H9 (cell line): Measurements from ENCODE around the gene RHOU. TPM values are rescaled to one million over a fixed set of nuclear protein-coding genes. Genes with fewer than 3 reads are reported as not detected.

Experiments used
- DNase-seq: peaks from one replicate; pipeline ENCODE4 v3.0.0-alpha.2; 2017
- H2AFZ ChIP-seq: one replicate; pipeline ENCODE4 v1.6.1; 2013; ENCODE audit warnings: mild to moderate bottlenecking, low read length, control low read depth, moderate library complexity
- H2AK5ac ChIP-seq: 2 replicates; pipeline ENCODE4 v1.6.1; 2013; ENCODE audit warnings: low read length, control low read depth, mixed read lengths; ENCODE audit not compliant: insufficient read length
- H2BK120ac ChIP-seq: one replicate; pipeline ENCODE4 v1.6.1; 2013; ENCODE audit warnings: low read depth, mild to moderate bottlenecking, low read length, control low read depth, inconsistent platforms; ENCODE audit not compliant: poor library complexity, severe bottlenecking
- H2BK12ac ChIP-seq: 2 replicates; pipeline ENCODE4 v1.6.1; 2013; ENCODE audit warnings: low read length, control low read depth, mixed read lengths, low read depth; ENCODE audit not compliant: insufficient read length
- H2BK15ac ChIP-seq: 2 replicates; pipeline ENCODE4 v1.6.1; 2013; ENCODE audit warnings: low read depth, low read length, control low read depth
- H2BK20ac ChIP-seq: one replicate; pipeline ENCODE4 v1.6.1; 2013; ENCODE audit warnings: low read depth, mild to moderate bottlenecking, low read length, control low read depth, inconsistent platforms; ENCODE audit not compliant: poor library complexity, severe bottlenecking
- H2BK5ac ChIP-seq: 2 replicates; pipeline ENCODE4 v1.6.1; 2013; ENCODE audit warnings: low read length, control low read depth, mixed read lengths; ENCODE audit not compliant: insufficient read length
- H3K14ac ChIP-seq: 2 replicates; pipeline ENCODE4 v1.6.1; 2013; ENCODE audit warnings: low read length, control low read depth; ENCODE audit not compliant: insufficient read depth
- H3K18ac ChIP-seq: 2 replicates; pipeline ENCODE4 v1.6.1; 2013; ENCODE audit warnings: low read depth, mild to moderate bottlenecking, mixed read lengths, low read length, control low read depth; ENCODE audit not compliant: insufficient read length
- H3K23ac ChIP-seq: 2 replicates; pipeline ENCODE4 v1.6.1; 2013; ENCODE audit warnings: low read length, control low read depth, mixed read lengths, low read depth; ENCODE audit not compliant: insufficient read length
- H3K23me2 ChIP-seq: 2 replicates; pipeline ENCODE4 v1.6.1; 2013; ENCODE audit warnings: low read depth, mild to moderate bottlenecking, mixed read lengths, low read length, control low read depth; ENCODE audit not compliant: insufficient read length, poor library complexity, severe bottlenecking
- H3K27ac ChIP-seq: 2 replicates; pipeline ENCODE4 v1.5.1; 2013; ENCODE audit warnings: low read length, control low read depth, mixed read lengths, low read depth; ENCODE audit not compliant: insufficient read length
- H3K27me3 ChIP-seq: 2 replicates; pipeline ENCODE4 v1.6.1; 2013; ENCODE audit warnings: low read length, control low read depth, inconsistent platforms; ENCODE audit not compliant: insufficient read depth
- H3K4ac ChIP-seq: 2 replicates; pipeline ENCODE4 v1.6.1; 2013; ENCODE audit warnings: low read depth, mild to moderate bottlenecking, control low read depth, inconsistent platforms, low read length, moderate library complexity
- H3K4me1 ChIP-seq: 2 replicates; pipeline ENCODE4 v1.6.1; 2013; ENCODE audit warnings: low read length, control low read depth, inconsistent platforms; ENCODE audit not compliant: insufficient read depth
- H3K4me2 ChIP-seq: 2 replicates; pipeline ENCODE4 v1.6.1; 2013; ENCODE audit warnings: low read length, control low read depth, mixed read lengths; ENCODE audit not compliant: insufficient read length, insufficient read depth
- H3K56ac ChIP-seq: 2 replicates; pipeline ENCODE4 v1.6.1; 2013; ENCODE audit warnings: low read depth, mild to moderate bottlenecking, mixed read lengths, low read length, control low read depth; ENCODE audit not compliant: insufficient read length
- H3K79me1 ChIP-seq: 2 replicates; pipeline ENCODE4 v1.6.1; 2013; ENCODE audit warnings: low read depth, mild to moderate bottlenecking, moderate library complexity, low read length, control low read depth, inconsistent platforms; ENCODE audit not compliant: insufficient read depth, poor library complexity, severe bottlenecking
- H3K79me2 ChIP-seq: 2 replicates; pipeline ENCODE4 v1.6.1; 2013; ENCODE audit warnings: low read length, control low read depth, inconsistent platforms; ENCODE audit not compliant: insufficient read depth
- H3K9ac ChIP-seq: 2 replicates; pipeline ENCODE4 v1.6.1; 2013; ENCODE audit warnings: low read length, control low read depth, mixed read lengths; ENCODE audit not compliant: insufficient read length; ENCODE audit errors: extremely low read depth
- H3K9me3 ChIP-seq: one replicate; pipeline ENCODE4 v1.6.1; 2013; ENCODE audit warnings: low read depth, low read length, inconsistent platforms; ENCODE audit not compliant: control insufficient read depth
- H3T11ph ChIP-seq: one replicate; pipeline ENCODE4 v1.6.1; 2013; ENCODE audit warnings: mild to moderate bottlenecking, low read length, control low read depth, inconsistent platforms
- H4K20me1 ChIP-seq: one replicate; pipeline ENCODE4 v1.6.1; 2013; ENCODE audit not compliant: control insufficient read depth, insufficient read length, insufficient read depth
- H4K5ac ChIP-seq: 2 replicates; pipeline ENCODE4 v1.6.1; 2013; ENCODE audit warnings: low read depth, mild to moderate bottlenecking, mixed read lengths, low read length, control low read depth; ENCODE audit not compliant: insufficient read length
- H4K8ac ChIP-seq: replicated peaks from 2 replicates; pipeline ENCODE4 v1.6.1; 2013; ENCODE audit warnings: low read length, control low read depth, mixed read lengths, low read depth; ENCODE audit not compliant: insufficient read length
- H4K91ac ChIP-seq: 2 replicates; pipeline ENCODE4 v1.6.1; 2013; ENCODE audit warnings: low read depth, mild to moderate bottlenecking, moderate library complexity, mixed read lengths, low read length, control low read depth; ENCODE audit not compliant: insufficient read length
- H3K27ac Mint-ChIP-seq, 3 experiments: 2 replicates in 2 of 3; 3 replicates in 1 of 3; pipeline ENCODE4 v1.8.0; 2020 to 2021; ENCODE audit warnings: mixed read lengths in 3 of 3, mild to moderate bottlenecking in 1 of 3, moderate library complexity in 1 of 3
- H3K27me3 Mint-ChIP-seq: 2 replicates; pipeline ENCODE4 v1.8.0; 2021; ENCODE audit warnings: low read depth, mild to moderate bottlenecking, moderate library complexity, mixed read lengths
- H3K36me3 Mint-ChIP-seq, 3 experiments: 2 replicates in 2 of 3; 3 replicates in 1 of 3; pipeline ENCODE4 v1.8.0; 2020 to 2021; ENCODE audit warnings: low read depth in 3 of 3, mixed read lengths in 3 of 3; ENCODE audit not compliant: insufficient read depth in 1 of 3
- H3K4me1 Mint-ChIP-seq, 2 experiments: 2 replicates each; pipeline ENCODE4 v1.8.0; 2020; ENCODE audit warnings: mixed read lengths in 2 of 2
- H3K4me3 Mint-ChIP-seq, 2 experiments: 2 replicates in 1 of 2; 3 replicates in 1 of 2; pipeline ENCODE4 v1.8.0; 2020 to 2021; ENCODE audit warnings: mild to moderate bottlenecking in 2 of 2, mixed read lengths in 2 of 2, moderate library complexity in 1 of 2
- H3K9me3 Mint-ChIP-seq, 2 experiments: 2 replicates in 1 of 2; 3 replicates in 1 of 2; pipeline ENCODE4 v1.8.0; 2020; ENCODE audit warnings: mild to moderate bottlenecking in 2 of 2, mixed read lengths in 2 of 2, moderate library complexity in 1 of 2
- CTCF ChIP-seq: fragments of 200-600 bp; sonication (generic); conservative IDR thresholded peaks from 3 replicates; pipeline ENCODE4 v1.8.0; 2021; ENCODE audit warnings: antibody characterized with exemption, mild to moderate bottlenecking
- WGBS: extraction: QIAGEN DNeasy Blood & Tissue Kit; methylation state at CpG from one replicate; pipeline ENCODE4 v1.1.7; 2013; ENCODE audit warnings: missing lambda C conversion rate, low lambda C conversion rate, mixed read lengths; ENCODE audit not compliant: insufficient read length; ENCODE audit errors: extremely low coverage; 5-methylcytosine and 5-hydroxymethylcytosine counted together
- total RNA-seq: library from RNA; stranded (reverse); gene quantifications from 2 replicates; pipeline ENCODE4 v1.2.1, GENCODE V29; 2021

Gene RHOU
- total RNA-seq, 1 experiment from 2014 or later: 3.9 TPM

- Mint-ChIP-seq H3K4me1 (peaks cover 9% of the 10 kb centered on the region in 2 experiments), H3K27me3 (peaks cover 38% of the 10 kb centered on the region), H3K27ac (no peak overlapping the region), H3K9me3 (peaks cover 5 to 13% of the 10 kb centered on the region in 2 experiments; a peak in 4 of 5 replicates), H3K4me3 (no peak overlapping the region), H3K36me3 (no peaks in the 10 kb centered on the region)
- Histone ChIP-seq H2BK20ac (no peak overlapping the region), H3K4me2 (no peak overlapping the region), H3K23me2 (no peaks in the 10 kb centered on the region), H4K91ac (no peak overlapping the region), H3T11ph (no peak overlapping the region), H3K18ac (no peak overlapping the region), H3K56ac (no peak overlapping the region), H3K27me3 (no peaks in the 10 kb centered on the region), H3K9ac (no peak overlapping the region), H3K9me3 (no peaks in the 10 kb centered on the region), H2BK15ac (no peak overlapping the region), H4K8ac (no peak overlapping the region), H4K5ac (no peak overlapping the region), H2BK5ac (no peak overlapping the region), H3K79me1 (no peaks in the 10 kb centered on the region), H2BK120ac (no peak overlapping the region), H3K4me1 (no peaks in the 10 kb centered on the region), H2BK12ac (no peak overlapping the region), H3K4ac (no peak overlapping the region), H3K23ac (no peak overlapping the region), H2AK5ac (no peak overlapping the region), H3K27ac (no peak overlapping the region), H4K20me1 (no peaks in the 10 kb centered on the region), H3K79me2 (0 out of 2 replicates have a peak, but pooled peaks cover 1% of the 10 kb centered on the region), H2AFZ (no peak overlapping the region), H3K14ac (no peak overlapping the region)
- no CpG with 5 or more reads among the region's 3 CpGs for WGBS
- no peak for DNase-seq
- TF ChIP-seq CTCF: no peak
These were observed 20.5 kb downstream of the RHOU start for GRCh38 chr1:228755800-228756199.
